Central memory CD4-positive, alpha-beta T cell (primary cell): ENCODE results near the gene RAB9B.
A peak's percentile ranks its signal among the peaks of the same experiment; 100 is the strongest.
"Not testable (repeated sequence)": the region's sequence is repeated elsewhere in the genome, so short reads cannot be mapped to it uniquely, and the experiment has no call there.

Source experiments
- DNase-seq: peaks from one replicate; pipeline ENCODE4 v3.0.0; 2022
- total RNA-seq, 3 experiments: gene quantifications; one replicate each; lab custom pipeline; 2026; lab: John Stamatoyannopoulos, UW

RAB9B gene
- total RNA-seq: 0.19 to 1.1 (median 0.71) reads per million in 3 experiments

GRCh38 chrX:103831803-103832544, at the start of gene RAB9B:
TSS of gene RAB9B (minus strand) at chrX:103832257. CDS start at chrX:103825784, 6,473 bp downstream.
- peak; percentile 51 for DNase-seq

GRCh38 chrX:103879339-103879738, 47.3 kb upstream of the RAB9B start:
- DNase-seq: no peak

GRCh38 chrX:103878466-103879122, 46.5 kb upstream of the RAB9B start:
- DNase-seq: no peak

DNA sequence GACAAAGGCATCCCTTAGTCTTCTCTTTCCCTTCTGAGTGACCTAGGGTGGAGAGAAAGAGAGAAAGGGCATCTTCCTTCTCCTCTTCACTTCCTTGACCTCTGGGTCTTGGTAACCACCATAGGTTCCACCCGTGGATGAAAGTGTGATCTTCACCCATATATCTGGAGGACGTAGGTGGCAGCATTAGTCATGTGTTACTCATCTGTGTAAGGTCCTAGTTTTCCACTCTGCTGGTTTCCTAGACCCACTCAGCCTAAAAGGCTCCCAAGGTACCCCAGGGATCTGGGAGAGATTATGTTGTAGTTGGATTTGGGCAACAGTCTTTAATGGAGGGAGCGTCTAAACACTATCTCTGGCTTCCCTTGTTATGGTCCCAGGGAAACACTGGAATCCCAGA, 45.5 kb upstream of the RAB9B start:
- no peak for DNase-seq

GRCh38 chrX:103864886-103865534, 33.0 kb upstream of the RAB9B start:
- no peak for DNase-seq

GRCh38 chrX:103864149-103864548, 32.1 kb upstream of the RAB9B start:
- DNase-seq: no peak

- DNase-seq: no peak
Observed at GRCh38 chrX:103861200-103861599, 29.1 kb upstream of the RAB9B start.

DNA sequence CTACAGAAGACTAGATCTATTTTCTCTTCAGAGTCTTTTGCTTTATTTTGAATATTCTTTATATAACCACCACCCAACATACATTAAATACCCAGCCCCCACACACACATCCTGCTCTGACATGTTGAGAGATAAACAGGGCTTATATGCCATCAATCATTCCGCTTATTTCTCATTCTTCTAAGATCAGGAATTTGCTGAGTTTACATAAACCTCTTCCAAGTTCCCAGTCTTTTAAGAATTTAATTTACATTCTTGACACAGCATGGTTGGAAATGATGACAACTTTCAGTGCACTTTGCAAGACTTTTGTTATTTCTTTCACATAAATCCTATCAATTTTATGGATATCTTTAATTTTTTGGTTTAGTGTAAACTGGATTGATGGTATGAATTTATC, 17.5 kb upstream of the RAB9B start:
- DNase-seq: no peak

DNA sequence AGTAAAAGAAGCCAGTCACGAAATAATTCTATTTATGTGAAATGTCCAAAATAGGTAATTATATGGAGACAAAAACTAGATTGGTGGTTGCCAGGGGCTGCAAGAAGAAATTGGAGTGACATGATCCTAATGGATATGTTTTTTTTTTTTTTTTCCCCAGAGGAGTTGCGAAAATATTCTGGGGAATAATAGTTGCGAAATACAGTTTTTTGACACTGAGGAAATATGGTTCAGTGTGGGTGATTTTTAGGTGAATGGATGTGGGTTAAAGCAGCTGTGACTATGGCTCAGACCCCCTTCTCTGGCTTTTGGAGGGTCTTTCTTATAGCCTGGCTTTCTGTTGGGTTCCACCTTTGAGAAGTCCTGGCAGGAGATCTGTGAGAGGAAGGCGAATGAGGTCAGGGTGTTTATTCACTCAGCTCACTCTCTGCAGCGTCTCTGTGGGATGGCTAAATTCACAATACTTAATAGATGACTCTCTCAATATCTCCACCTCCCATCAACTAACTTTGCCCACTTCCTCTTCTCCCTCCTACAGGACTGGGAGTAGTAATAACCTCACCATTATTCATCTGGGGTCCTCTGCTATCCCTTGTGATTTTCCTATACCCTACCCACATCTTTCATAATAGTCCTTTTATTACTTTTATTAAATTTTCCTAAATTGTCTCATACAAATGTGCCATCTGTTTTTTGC, 15.3 kb upstream of the RAB9B start:
- DNase-seq: no peak

- DNase-seq: no peak
Observed at GRCh38 chrX:103846386-103846785, 14.3 kb upstream of the RAB9B start.

- peak; percentile 23 for DNase-seq
Observed at GRCh38 chrX:103845165-103845653, 13.2 kb upstream of the RAB9B start.

- DNase-seq: no peak
Observed at GRCh38 chrX:103839404-103839803, 7.3 kb upstream of the RAB9B start.

- DNase-seq: no peak
Observed at GRCh38 chrX:103831342-103831802, 685 bp downstream of the RAB9B start.

- no peak for DNase-seq
Observed at GRCh38 chrX:103830848-103831247, 1.2 kb downstream of the RAB9B start.

GRCh38 chrX:103828529-103828928, 3.5 kb downstream of the RAB9B start:
- DNase-seq: no peak

DNA sequence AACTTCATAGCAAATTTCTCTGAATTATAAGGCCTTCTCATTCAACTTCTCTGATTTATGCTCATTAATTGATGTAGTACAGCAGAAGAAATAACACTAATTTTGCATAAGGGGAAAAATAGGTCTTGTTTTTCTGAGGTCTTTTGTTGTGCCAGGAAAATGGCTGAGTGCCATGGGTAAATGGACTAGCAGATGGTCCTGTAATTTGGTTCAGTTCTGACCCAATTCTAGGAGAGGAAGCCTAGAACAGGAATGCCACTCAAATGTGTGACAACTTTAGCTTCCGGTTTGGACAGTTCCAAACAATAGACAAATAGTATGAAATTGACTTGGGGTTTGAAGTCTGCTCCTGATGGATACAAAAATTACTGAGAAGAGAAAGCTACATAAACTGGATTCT, 6.2 kb downstream of the RAB9B start:
- no peak for DNase-seq

- DNase-seq: no peak
Observed at GRCh38 chrX:103823591-103823990, 8.5 kb downstream of the RAB9B start.

- DNase-seq: not testable (repeated sequence)
Observed at GRCh38 chrX:103820802-103821201, 11.3 kb downstream of the RAB9B start.

DNA sequence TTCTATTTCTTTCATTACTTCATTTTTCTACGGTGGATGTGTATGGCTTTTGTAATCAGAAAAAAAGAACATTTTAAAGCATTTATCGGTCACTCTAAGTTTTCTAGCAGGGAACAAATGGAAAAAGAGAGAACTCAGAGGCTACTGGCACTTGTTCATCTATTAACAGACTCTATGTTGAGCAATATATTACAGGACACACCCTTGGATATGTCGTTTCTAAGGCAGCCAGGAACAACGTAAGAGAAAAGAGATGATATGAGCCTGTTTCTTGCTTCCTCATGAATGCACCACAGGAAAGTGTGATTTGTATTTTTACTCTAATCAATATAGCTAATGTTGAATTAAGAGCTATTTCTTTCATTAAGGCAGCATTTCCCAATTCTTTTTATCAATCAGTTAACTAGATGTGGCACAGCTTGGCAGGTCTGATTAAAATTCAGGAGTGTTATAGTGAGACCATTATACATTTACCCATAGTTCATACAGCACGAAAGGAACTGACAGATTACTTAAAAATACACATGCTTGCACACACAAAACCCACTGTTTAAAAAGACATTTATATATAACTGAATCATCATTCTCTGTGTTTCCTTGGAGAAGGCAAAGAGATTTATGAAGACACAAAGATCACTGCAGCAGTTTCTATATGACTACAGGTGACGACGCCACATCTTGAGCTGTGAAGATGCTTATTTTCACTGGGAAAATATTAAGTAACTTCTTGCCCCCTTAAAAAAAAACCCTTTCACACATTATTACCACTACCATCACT, 13.0 kb downstream of the RAB9B start:
- no peak for DNase-seq

DNA sequence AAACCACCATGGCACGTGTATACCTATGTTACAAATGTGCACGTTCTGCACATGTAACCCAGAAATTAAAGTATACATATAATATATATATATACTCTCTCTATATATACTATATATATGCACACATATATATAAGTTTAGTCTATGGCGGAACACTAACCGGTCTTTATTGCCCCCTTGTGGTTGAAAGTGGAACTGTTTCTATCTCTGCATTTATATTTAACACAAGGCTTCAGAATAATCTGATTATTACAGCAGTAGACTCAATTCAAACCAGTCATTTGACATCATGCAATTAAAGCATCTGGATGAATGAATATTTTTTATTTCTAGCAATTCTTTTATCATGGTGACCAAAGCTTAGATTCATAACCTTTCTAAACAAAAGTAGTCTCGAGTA, 14.6 kb downstream of the RAB9B start:
- peak; percentile 39 for DNase-seq

GRCh38 chrX:103817101-103817500, 15.0 kb downstream of the RAB9B start:
- DNase-seq: not testable (repeated sequence)

- no peak for DNase-seq
Observed at GRCh38 chrX:103811858-103812257, 20.2 kb downstream of the RAB9B start.
